GF-D8 (cell line): Measurements from ENCODE around the gene SLC25A39.
"Not testable (repeated sequence)": the region's sequence is repeated elsewhere in the genome, so short reads cannot be mapped to it uniquely, and the experiment has no call there.

Experiments
- DNase-seq: peaks from one replicate; lab custom pipeline; 2025; lab: John Stamatoyannopoulos, UW

The SLC25A39 gene

GRCh38 chr17:44335564-44335963, 10.9 kb upstream of the SLC25A39 start:
- no peak for DNase-seq

DNA sequence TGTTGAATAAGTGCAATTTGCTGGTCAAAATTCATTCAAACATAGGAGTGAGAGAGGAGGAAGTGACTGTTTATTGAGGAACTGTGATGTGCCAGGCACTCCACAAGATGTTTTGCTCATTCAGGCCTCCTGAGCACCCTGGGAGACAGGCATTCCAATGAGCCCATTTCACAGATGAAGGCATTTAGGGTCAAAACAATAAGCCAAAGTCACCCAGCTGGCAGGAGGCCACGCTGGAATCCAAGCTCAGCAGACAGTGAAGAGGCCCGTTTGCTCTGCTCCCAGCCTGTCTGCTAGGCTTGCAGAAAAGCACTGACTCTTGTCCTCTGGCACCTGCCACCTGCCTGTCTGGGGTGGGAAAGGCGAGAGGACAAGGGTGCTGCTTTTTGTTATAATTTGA, 10.1 kb upstream of the SLC25A39 start:
- DNase-seq: peak; percentile 9

- no peak for DNase-seq
Measured at GRCh38 chr17:44334315-44334714, 9.7 kb upstream of the SLC25A39 start.

- DNase-seq: peak; percentile 2
Measured at GRCh38 chr17:44333371-44333770, 8.7 kb upstream of the SLC25A39 start.

DNA sequence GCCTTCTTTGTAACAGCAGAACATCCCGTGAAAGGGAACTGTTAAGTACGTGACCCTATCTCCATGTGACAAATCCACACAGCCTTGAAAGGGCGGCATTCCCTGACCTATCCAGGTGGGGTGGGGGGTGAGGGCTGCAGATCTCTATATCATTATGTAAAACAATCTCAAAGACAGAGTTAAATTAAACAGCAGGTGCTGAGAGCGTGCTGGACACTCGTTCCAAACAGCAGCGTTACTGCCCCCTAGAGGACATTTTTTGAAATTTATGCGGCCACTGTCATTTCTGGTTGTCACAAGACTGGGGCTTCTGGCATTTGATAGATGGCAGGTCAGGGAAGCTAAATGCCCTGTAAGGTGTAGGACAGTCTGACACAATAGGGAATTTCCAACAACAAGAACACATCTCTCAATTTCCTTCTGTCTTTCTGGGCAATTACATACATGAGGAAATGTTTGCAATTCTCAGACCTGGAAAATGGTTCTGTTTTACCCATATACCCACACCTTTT, 6.7 kb upstream of the SLC25A39 start:
- peak; percentile 37 for DNase-seq

GRCh38 chr17:44330263-44330662, 5.6 kb upstream of the SLC25A39 start:
- not testable (repeated sequence) for DNase-seq

GRCh38 chr17:44329516-44329915, 4.9 kb upstream of the SLC25A39 start:
- not testable (repeated sequence) for DNase-seq

- no peak for DNase-seq
Measured at GRCh38 chr17:44327715-44328449, 3.3 kb upstream of the SLC25A39 start.

GRCh38 chr17:44326861-44327444, 2.3 kb upstream of the SLC25A39 start:
- DNase-seq: peak; percentile 88

DNA sequence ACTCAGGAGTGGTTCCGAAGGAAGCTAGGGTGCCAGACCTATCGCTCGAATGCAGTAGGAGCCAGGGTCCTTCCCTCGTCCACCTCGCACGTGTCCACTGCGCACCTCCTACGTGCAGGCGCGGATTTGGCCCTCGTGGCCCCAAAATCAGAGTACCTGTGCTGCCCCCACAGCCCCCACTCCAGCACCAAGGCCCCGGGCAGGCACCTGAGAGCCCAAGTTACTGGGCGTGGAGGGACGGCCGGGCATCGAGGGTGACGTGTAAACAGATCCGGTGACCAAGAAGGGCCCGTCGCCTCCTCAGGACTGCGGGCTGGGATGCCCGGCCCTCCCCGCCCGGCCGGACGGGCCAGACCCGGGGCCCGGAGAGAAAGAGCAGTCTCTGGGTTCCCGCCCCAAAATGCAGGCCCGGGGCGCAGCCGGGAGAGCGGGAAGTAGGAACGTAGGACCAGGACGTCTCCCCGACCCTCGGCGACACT, 492 bp downstream of the SLC25A39 start:
- no peak for DNase-seq

GRCh38 chr17:44323359-44324091, 1.1 kb downstream of the SLC25A39 start:
- DNase-seq: no peak

GRCh38 chr17:44322236-44322895, 2.3 kb downstream of the SLC25A39 start:
- no peak for DNase-seq

DNA sequence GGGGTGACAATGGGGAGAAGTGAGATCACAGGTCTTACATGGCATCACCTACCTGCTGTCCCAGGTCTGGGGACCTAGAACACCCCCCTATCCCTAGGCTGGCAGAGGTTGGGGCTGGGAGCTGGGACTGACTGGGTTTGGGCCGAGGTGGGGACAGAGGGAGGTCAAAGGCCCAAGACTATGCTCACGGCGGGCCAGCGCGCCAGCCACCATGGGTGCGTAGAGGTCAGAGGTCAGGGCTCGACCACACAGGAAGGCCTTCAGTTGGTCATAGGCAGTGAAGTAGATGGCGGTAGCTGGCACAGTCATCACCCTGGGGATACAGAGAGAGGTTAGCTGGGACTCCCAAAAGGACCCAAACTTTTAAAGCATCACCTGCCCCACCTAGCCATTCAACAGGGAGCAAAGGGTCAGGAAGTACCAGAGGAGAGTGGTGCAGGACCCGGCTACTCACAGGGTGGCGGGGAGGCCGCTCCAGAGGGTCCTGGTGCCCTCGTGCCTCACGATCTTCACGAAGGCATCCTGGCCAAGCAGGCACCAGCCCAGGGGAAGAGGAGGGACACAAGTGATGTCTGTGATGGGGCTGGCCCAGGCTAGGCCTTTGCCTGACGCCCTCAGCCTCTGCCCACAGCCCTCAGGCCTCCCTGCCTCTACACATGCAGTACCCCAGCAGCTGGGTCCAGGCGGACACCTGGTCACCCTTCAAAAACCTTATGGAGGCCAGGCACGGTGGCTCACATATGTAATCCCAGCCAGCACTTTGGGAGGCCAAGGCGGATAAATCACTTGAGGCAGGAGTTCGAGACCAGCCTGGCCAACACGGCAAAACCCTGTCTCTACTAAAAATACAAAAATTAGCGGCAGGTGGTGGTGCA, 3.1 kb downstream of the SLC25A39 start:
- DNase-seq: no peak

- no peak for DNase-seq
Measured at GRCh38 chr17:44320066-44320465, 4.6 kb downstream of the SLC25A39 start.

DNA sequence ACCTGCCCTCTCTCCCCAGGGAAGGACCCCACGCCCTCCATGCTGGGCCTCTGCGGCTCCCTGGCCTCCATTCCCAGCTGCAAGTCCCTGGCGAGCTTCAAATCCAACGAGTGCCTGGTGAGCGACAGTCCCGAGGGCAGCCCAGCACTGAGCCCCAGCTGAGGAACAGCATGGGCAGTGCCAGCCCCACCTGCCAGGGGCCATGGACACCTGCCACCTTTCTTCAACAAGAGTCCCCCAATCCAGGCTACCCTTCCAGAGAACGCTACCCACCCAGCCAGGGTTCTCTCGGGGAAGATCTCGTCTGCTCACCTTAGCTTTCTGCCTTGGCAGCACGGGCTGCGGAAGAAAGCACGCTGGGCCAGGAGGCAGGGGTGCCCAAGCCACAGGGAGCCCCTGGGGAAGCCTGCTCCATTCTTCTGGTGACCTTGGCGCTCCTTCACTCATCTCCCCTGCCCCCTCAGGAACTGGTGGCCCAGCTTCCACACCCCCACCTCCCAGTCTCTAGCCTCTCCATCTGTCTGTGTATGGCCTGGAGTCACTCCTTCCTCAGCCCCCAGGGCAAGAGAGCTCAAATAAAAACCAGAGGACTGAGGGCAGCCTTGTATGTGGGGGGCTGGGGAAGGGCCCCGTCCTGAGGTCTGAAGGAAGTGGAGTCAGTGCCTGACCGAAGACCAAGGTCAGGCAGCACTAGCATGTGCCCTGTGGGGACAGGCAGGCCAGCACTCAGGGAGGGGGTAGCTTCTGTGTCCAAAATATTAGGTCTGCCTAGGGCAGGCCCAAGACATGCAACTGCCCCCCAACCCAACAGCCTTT, 6.3 kb downstream of the SLC25A39 start:
- DNase-seq: no peak

GRCh38 chr17:44317545-44317944, 7.1 kb downstream of the SLC25A39 start:
- no peak for DNase-seq

GRCh38 chr17:44315760-44316731, 8.6 kb downstream of the SLC25A39 start:
- DNase-seq: no peak

GRCh38 chr17:44314869-44315661, 9.6 kb downstream of the SLC25A39 start:
- no peak for DNase-seq
